Subcutaneous abdominal adipose tissue (tissue), 5 donors: Measurements from ENCODE around the gene PBXIP1.
"Not testable (repeated sequence)": the region's sequence is repeated elsewhere in the genome, so short reads cannot be mapped to it uniquely, and the experiment has no call there.

Experiments
- H3K27ac ChIP-seq: one replicate; pipeline ENCODE4 v1.7.0; 2013; ENCODE audit warnings: low read depth, mild to moderate bottlenecking, inconsistent platforms, low read length, moderate library complexity
- H3K27me3 ChIP-seq, 5 donors: one replicate each; pipeline ENCODE4 v1.7.0; 2013; ENCODE audit warnings: low read length in 5 of 5, inconsistent platforms in 1 of 5; ENCODE audit not compliant: control insufficient read depth in 5 of 5, insufficient read depth in 4 of 5
- H3K36me3 ChIP-seq, 5 donors: one replicate each; pipeline ENCODE4 v1.7.0; 2013; ENCODE audit warnings: low read length in 5 of 5; ENCODE audit not compliant: control insufficient read depth in 5 of 5, insufficient read depth in 5 of 5
- H3K4me1 ChIP-seq, 5 donors: one replicate each; pipeline ENCODE4 v1.7.0; 2013; ENCODE audit warnings: low read length in 5 of 5, mild to moderate bottlenecking in 3 of 5, moderate library complexity in 1 of 5; ENCODE audit not compliant: control insufficient read depth in 5 of 5, insufficient read depth in 5 of 5
- H3K4me3 ChIP-seq, 5 donors: one replicate each; pipeline ENCODE4 v1.7.0; 2013; ENCODE audit warnings: low read length in 5 of 5, low read depth in 1 of 5
- H3K9ac ChIP-seq, 5 donors: one replicate each; pipeline ENCODE4 v1.7.0; 2013; ENCODE audit warnings: low read length in 5 of 5, mild to moderate bottlenecking in 4 of 5, moderate library complexity in 3 of 5
- H3K9me3 ChIP-seq, 5 donors: one replicate each; pipeline ENCODE4 v1.7.0; 2013; ENCODE audit warnings: low read length in 5 of 5; ENCODE audit not compliant: control insufficient read depth in 5 of 5
- donor health status: healthy.
- donor health status: healthy.
- donor health status: healthy.
- donor health status: healthy.
- donor health status: healthy.

Gene PBXIP1

GRCh38 chr1:154982897-154983648 lies 27.2 kb upstream of the PBXIP1 start, which contains the start of gene FLAD1:
FLAD1 (plus strand) TSS chr1:154983344; CDS start chr1:154983695, 351 bp downstream.
- Histone ChIP-seq H3K27ac (peak within 1 kb of the TSS; percentile 91), H3K9ac (peak within 1 kb of the TSS; percentile 87 to 96 (median 93)), H3K4me1 (peaks cover 2 to 45% (median 37%) of the 10 kb centered on the region in 5 donors), H3K4me3 (peak within 1 kb of the TSS; percentile 82 to 96 (median 89)), H3K27me3 (no peaks in the 10 kb centered on the region), H3K9me3 (no peaks in the 10 kb centered on the region), H3K36me3 (peaks cover 9 to 24% (median 14%) of the 10 kb centered on the region in 5 donors)

DNA sequence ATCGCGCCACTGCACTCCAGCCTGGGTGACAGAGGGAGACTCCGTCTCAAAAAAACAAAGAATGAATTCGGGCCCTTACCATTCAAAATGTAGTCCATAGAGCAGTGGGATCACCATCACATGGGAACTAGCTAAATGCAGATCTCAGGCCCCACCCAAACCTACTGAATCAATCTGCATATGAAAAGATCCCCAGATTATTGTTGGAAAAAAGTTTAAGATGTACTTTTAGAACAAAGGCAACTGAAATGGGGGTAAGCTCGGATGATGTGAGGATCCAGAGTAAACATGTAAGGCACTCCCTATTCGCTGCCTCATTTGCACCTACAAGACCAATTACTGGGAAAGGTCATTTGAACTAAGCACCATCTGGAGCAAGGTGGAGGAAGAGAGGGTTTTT lies 26.4 kb upstream of the PBXIP1 start:
- peaks cover 6 to 18% (median 11%) of the 10 kb centered on the region in 5 donors for H3K36me3 ChIP-seq
- peak overlapping the region; percentile 68 to 96 (median 82) for H3K4me3 ChIP-seq
- no peak overlapping the region for H3K27ac ChIP-seq
- peaks cover 2 to 37% (median 30%) of the 10 kb centered on the region in 5 donors for H3K4me1 ChIP-seq
- peak overlapping the region in 3 of 5 donors; percentile 27 to 69 (median 64) for H3K9ac ChIP-seq
- no peaks in the 10 kb centered on the region for H3K27me3 ChIP-seq
- H3K9me3 ChIP-seq: no peaks in the 10 kb centered on the region

- Histone ChIP-seq H3K27me3 (peaks cover 0 to 11% (median 0%) of the 10 kb centered on the region in 5 donors), H3K9ac (no peak overlapping the region), H3K36me3 (peaks cover 5 to 16% (median 12%) of the 10 kb centered on the region in 5 donors), H3K9me3 (peaks cover 0 to 2% (median 0%) of the 10 kb centered on the region in 5 donors), H3K27ac (no peak overlapping the region), H3K4me1 (peaks cover 13 to 31% (median 26%) of the 10 kb centered on the region in 5 donors), H3K4me3 (no peak overlapping the region)
Observed at GRCh38 chr1:154978360-154978759, 22.5 kb upstream of the PBXIP1 start.

DNA sequence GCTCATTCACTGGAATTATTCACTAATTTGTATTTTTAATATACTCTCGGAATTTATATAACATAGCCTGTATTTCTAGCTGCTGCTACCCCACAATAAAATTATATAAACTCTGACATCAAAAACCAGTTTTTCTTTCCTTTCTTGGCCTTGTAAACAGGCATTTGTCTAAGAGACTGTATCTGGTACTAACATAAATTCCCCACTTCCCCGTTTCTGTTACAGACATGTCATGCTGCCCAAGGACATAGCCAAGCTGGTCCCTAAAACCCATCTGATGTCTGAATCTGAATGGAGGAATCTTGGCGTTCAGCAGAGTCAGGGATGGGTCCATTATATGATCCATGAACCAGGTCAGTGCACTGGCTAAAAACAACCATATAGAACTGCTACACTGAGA lies 21.9 kb upstream of the PBXIP1 start:
- Histone ChIP-seq H3K27me3 (peaks cover 0 to 11% (median 0%) of the 10 kb centered on the region in 5 donors), H3K36me3 (peaks cover 5 to 16% (median 12%) of the 10 kb centered on the region in 5 donors), H3K4me1 (peaks cover 16 to 34% (median 29%) of the 10 kb centered on the region in 5 donors)
- not testable (repeated sequence) for H3K27ac ChIP-seq, H3K9me3 ChIP-seq, H3K4me3 ChIP-seq, H3K9ac ChIP-seq

DNA sequence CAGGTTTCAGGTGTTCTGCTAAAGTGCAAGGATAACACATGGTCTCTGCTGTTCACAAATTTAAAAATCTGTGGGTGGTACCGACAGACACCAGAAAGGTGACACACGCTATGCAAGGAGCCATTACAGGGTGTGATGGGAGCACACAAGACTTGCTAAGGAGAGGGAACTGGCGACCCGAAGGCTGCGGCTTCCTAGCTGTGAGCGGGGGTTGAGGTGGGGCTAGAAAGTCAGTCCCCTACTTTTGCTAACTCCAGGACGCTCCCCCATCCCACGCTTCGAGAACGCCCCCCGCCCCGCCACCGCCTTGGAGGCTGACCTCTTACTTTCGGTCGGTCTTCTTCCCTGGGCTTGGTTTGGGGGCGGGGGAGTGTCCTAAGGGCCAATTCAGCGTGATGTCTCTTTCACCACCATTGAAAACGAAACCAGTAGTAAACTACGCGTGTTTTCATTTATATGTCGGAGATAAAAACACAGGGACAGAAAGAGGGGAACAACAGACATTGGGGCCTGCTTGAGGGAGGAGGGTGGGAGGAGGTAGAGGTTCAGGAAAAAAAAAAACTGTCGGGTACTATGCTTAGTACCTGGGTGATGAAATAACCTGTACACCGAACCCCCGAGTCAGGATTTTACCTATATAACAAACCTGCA lies 19.6 kb upstream of the PBXIP1 start:
- Histone ChIP-seq H3K4me1 (peaks cover 29 to 50% (median 46%) of the 10 kb centered on the region in 5 donors), H3K9ac (peak overlapping the region; percentile 74 to 100 (median 86)), H3K36me3 (peaks cover 5 to 16% (median 12%) of the 10 kb centered on the region in 5 donors), H3K9me3 (peaks cover 0 to 2% (median 0%) of the 10 kb centered on the region in 5 donors), H3K4me3 (peak overlapping the region; percentile 75 to 92 (median 84)), H3K27me3 (peaks cover 0 to 11% (median 0%) of the 10 kb centered on the region in 5 donors), H3K27ac (peak overlapping the region; percentile 97)

DNA sequence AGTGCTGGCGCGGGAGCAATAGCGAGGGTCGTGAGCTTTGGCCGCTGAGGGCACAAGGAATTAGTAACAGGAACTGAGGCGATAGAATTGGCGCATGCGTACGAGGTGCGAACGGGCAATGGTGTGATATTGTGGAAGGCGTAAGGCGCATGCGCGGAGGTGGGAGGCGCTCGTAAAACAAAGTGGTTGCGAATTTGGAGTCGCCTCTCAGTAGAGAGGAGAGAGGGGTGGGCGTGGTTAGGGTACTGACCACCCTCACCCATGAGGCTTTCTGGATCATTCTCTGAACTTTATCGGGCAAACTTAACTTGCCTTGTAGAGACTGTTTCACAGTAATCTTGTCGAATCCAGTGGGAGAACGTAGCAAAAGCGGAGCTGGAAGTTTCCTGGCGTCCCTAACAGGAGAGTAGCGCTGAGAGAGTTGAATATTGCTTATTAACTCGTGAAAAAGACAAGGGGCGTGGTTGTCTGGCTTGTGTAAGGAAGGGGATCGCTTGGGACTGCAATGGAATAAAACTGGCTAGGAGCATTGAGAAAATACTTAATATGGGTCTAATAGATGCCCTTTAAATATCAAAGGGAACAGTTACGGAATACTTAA lies 19.0 kb upstream of the PBXIP1 start:
- Histone ChIP-seq H3K27ac (peak overlapping the region; percentile 97), H3K36me3 (peaks cover 5 to 16% (median 12%) of the 10 kb centered on the region in 5 donors), H3K27me3 (peaks cover 0 to 11% (median 0%) of the 10 kb centered on the region in 5 donors), H3K4me1 (peaks cover 29 to 56% (median 52%) of the 10 kb centered on the region in 5 donors), H3K9ac (peak overlapping the region; percentile 74 to 100 (median 86)), H3K9me3 (peaks cover 0 to 2% (median 0%) of the 10 kb centered on the region in 5 donors), H3K4me3 (peak overlapping the region; percentile 75 to 92 (median 84))

GRCh38 chr1:154974102-154974807 lies 18.4 kb upstream of the PBXIP1 start, which contains the start of gene CKS1B:
CKS1B (plus strand) TSS chr1:154974681; CDS start chr1:154974746, 65 bp downstream.
- H3K9me3 ChIP-seq: peaks cover 0 to 2% (median 0%) of the 10 kb centered on the region in 5 donors
- H3K36me3 ChIP-seq: peaks cover 1 to 11% (median 10%) of the 10 kb centered on the region in 5 donors
- peak within 1 kb of the TSS; percentile 75 to 92 (median 84) for H3K4me3 ChIP-seq
- H3K27me3 ChIP-seq: peaks cover 0 to 11% (median 0%) of the 10 kb centered on the region in 5 donors
- H3K4me1 ChIP-seq: peaks cover 29 to 63% (median 59%) of the 10 kb centered on the region in 5 donors
- H3K9ac ChIP-seq: peak within 1 kb of the TSS; percentile 89 to 100 (median 95)
- peak within 1 kb of the TSS; percentile 97 for H3K27ac ChIP-seq

DNA sequence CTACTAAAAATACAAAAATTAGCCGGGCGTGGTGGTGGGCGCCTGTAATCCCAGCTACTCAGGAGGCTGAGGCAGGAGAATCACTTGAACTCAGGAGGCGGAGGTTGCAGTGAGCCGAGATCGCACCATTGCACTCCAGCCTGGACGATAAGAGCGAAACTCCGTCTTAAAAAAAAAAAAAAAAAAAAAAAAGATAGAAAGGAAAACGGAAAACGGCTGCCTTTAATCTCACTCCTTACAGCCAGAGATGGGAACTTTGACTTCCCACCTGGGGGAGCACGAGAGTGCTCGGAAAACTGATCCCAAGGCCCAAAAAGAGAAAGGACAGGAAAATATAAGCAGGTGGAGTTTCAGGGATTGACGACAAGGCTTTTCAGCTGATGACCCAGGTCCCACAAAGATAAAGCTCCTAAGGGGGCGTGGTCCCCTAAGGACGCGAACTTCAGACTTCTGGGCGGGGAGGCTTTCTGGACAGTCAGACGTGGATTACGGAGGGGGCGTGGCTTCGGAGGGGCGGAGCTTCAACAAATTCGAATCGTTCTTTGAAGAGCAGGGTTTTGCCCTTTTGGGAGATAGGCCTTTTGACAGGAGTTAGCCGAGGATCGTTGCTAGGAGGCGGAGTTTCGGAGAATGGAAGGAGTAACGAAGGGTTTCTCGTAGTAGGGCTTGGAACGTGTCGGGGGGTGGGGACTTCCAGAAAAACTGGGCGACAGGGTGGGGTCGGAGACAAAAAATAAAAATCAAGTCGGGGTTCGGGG lies 17.6 kb upstream of the PBXIP1 start:
- peaks cover 31 to 70% (median 66%) of the 10 kb centered on the region in 5 donors for H3K4me1 ChIP-seq
- H3K27ac ChIP-seq: peak overlapping the region; percentile 97
- H3K9me3 ChIP-seq: peaks cover 0 to 2% (median 0%) of the 10 kb centered on the region in 5 donors
- H3K4me3 ChIP-seq: peak overlapping the region; percentile 75 to 91 (median 82)
- peaks cover 0 to 11% (median 0%) of the 10 kb centered on the region in 5 donors for H3K27me3 ChIP-seq
- peaks cover 0 to 13% (median 7%) of the 10 kb centered on the region in 5 donors for H3K36me3 ChIP-seq
- peak overlapping the region; percentile 89 to 100 (median 95) for H3K9ac ChIP-seq
